ENCODE results near the gene ZNF681. TPM values are rescaled to one million over a fixed set of nuclear protein-coding genes. Genes with fewer than 3 reads are reported as not detected.
A peak's percentile ranks its signal among the peaks of the same experiment; 100 is the strongest.

ZNF681 gene
- total and polyA plus RNA-seq, 10 of the 15 experiments (the other 5 are each of a cell fraction or from before 2014, with no cell fraction given): 0.11 to 0.41 (median 0.24) TPM; not detected in 1

DNA sequence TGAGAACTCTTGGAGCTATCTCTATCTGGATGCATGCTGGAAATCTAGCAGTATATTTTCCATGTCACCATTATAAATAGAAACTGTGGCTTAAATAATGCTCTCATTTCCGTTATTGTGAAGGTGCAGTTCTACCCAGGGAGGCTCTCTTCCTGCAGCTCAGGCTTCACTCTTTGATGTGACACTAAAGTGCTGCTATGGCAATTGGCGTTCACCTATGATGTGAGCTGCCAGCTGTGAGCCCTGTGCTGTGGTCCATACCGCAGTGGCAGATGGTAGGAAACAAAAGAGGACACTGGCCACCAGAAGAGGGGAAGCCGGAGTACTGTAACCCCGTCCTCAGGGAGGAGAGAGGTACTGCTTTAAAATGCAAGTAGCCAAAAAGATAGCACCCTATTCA is 40.6 kb upstream of the ZNF681 start:
- Histone ChIP-seq H3K9me3 (replicated peaks; ENCODE audit: control insufficient read depth, insufficient read depth, low read length) (no peaks in the 10 kb centered on the region; the same call in 2 of the 3 replicates), H3K27ac (ENCODE audit: control insufficient read depth, insufficient read depth) (no peak overlapping the region), H3K27me3 (replicated peaks in 1 of 2; ENCODE audit: control insufficient read depth in 2 of 2, insufficient read depth in 2 of 2, low read length in 1 of 2) (no peaks in the 10 kb centered on the region), H3K36me3 (ENCODE audit: control insufficient read depth in 2 of 2, insufficient read depth in 2 of 2, low read length in 1 of 2) (no peaks in the 10 kb centered on the region), H2AFZ (ENCODE audit: control insufficient read depth, low read depth, low read length) (no peak overlapping the region), H4K20me1 (ENCODE audit: control insufficient read depth, insufficient read depth) (no peaks in the 10 kb centered on the region), H3K79me2 (ENCODE audit: control insufficient read depth, insufficient read depth, low read length) (no peaks in the 10 kb centered on the region), H3K4me2 (ENCODE audit: control insufficient read depth, insufficient read depth) (no peak overlapping the region), H3K4me3 (no peak overlapping the region), H3K9ac (ENCODE audit: control insufficient read depth, insufficient read depth, low read length) (no peak overlapping the region), H3K4me1 (ENCODE audit: control insufficient read depth, insufficient read depth, low read length) (no peaks in the 10 kb centered on the region)
- ChIA-PET POLR2A (no interaction called here), CTCF (no interaction called here), RAD21 (ENCODE audit: unreplicated experiment) (no interaction called here), SMC1A (ENCODE audit: uncharacterized antibody, unreplicated experiment) (no interaction called here)
- intact Hi-C loops (cut with micrococcal nuclease; ENCODE audit: unreplicated experiment): no loop called here
- no TSS peak for BruUV-seq (replicated peaks)
- 2% methylated on average over 3 of the region's 5 CpGs for WGBS (ENCODE audit: insufficient coverage, insufficient replicate concordance, low lambda C conversion rate, missing lambda C conversion rate)
- FAIRE-seq: no peak
- in situ Hi-C loops (cut with MboI): loop anchor here (5.0 kb wide), 1 partner anchor 422 kb away; no protein-coding TSS in a partner anchor
- ATAC-seq: no peak
- DNase-seq (ENCODE audit: low read depth, low spot score): peak; percentile 5
- TF ChIP-seq NR2C2 (IDR thresholded peaks at IDR 0.05; ENCODE audit: borderline replicate concordance, control insufficient read depth, insufficient read length, low read depth) (no peak), MYC (IDR thresholded peaks at IDR 0.05; ENCODE audit: insufficient read depth, insufficient read length, insufficient replicate concordance, low read length, severe bottlenecking) (no peak), LARP7 (IDR thresholded peaks at IDR 0.05) (no peak), STAT3 (IDR thresholded peaks at IDR 0.05; ENCODE audit: low read depth, low read length) (no peak), EZH2 (IDR thresholded peaks at IDR 0.05; ENCODE audit: borderline replicate concordance, control insufficient read depth, low read depth, low read length) (no peak), MYB (IDR thresholded peaks at IDR 0.05; ENCODE audit: borderline replicate concordance, low read depth, low read length) (no peak)

DNA sequence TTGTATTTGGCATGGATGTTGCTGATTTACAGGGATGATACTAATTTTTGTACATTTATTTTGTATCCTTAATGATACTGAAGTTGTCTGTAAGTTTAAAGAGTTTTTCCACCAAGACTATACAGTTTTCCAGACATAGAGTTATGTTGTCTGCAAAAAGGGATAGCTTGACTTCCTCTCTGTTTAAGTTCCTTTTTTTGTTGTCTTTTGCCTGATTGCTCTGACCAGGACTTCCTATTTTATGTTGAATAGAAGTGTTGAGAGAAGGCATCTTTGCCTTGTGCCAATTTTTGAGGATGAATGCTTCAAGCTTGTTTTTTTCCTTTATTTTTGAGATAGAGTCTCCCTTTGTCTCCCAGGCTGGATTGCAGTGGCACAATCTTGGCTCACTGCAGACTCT is 36.8 kb upstream of the ZNF681 start:
- no peaks in the 10 kb centered on the region for H3K79me2 ChIP-seq (ENCODE audit: control insufficient read depth, insufficient read depth, low read length)
- in situ Hi-C loops (cut with MboI): loop anchor here (5.0 kb wide), 1 partner anchor 418 kb away; no protein-coding TSS in a partner anchor
- BruUV-seq (replicated peaks): no TSS peak
- TF ChIP-seq ZNF207 (IDR thresholded peaks at IDR 0.05; ENCODE audit: borderline replicate concordance) (no peak), NFIC (IDR thresholded peaks at IDR 0.05; ENCODE audit: low read depth, low read length) (no peak), STAT1 (conservative IDR thresholded peaks at IDR 0.05) (no peak), ATF7 (IDR thresholded peaks at IDR 0.05; ENCODE audit: low read depth) (no peak), SMAD5 (IDR thresholded peaks at IDR 0.05; ENCODE audit: low read depth) (no peak), FOXM1 (IDR thresholded peaks at IDR 0.05; ENCODE audit: low read depth, low read length) (no peak), TBL1XR1 (IDR thresholded peaks at IDR 0.05; ENCODE audit: low read depth, low read length) (no peak)
- TF ChIP-seq, protein P1, sequence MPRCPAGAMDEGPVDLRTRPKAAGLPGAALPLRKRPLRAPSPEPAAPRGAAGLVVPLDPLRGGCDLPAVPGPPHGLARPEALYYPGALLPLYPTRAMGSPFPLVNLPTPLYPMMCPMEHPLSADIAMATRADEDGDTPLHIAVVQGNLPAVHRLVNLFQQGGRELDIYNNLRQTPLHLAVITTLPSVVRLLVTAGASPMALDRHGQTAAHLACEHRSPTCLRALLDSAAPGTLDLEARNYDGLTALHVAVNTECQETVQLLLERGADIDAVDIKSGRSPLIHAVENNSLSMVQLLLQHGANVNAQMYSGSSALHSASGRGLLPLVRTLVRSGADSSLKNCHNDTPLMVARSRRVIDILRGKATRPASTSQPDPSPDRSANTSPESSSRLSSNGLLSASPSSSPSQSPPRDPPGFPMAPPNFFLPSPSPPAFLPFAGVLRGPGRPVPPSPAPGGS (IDR thresholded peaks at IDR 0.05; ENCODE audit: borderline replicate concordance, insufficient read depth, low read depth, low read length, poor library complexity, severe bottlenecking): no peak
- TF ChIP-seq, protein P2, sequence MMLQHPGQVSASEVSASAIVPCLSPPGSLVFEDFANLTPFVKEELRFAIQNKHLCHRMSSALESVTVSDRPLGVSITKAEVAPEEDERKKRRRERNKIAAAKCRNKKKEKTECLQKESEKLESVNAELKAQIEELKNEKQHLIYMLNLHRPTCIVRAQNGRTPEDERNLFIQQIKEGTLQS (IDR thresholded peaks at IDR 0.05; ENCODE audit: borderline replicate concordance, extremely low read depth, low read depth, low read length): no peak

More for the DNA sequence above, 36.8 kb upstream of the ZNF681 start:
- H3K4me2 ChIP-seq (ENCODE audit: control insufficient read depth, insufficient read depth): no peak overlapping the region
- H4K20me1 ChIP-seq (ENCODE audit: control insufficient read depth, insufficient read depth): no peaks in the 10 kb centered on the region
- ChIA-PET RAD21 (ENCODE audit: unreplicated experiment) (no interaction called here), POLR2A (no interaction called here), SMC1A (ENCODE audit: uncharacterized antibody, unreplicated experiment) (no interaction called here), CTCF (no interaction called here)
- no peak overlapping the region for H3K4me3 ChIP-seq
- DNase-seq (ENCODE audit: low read depth, low spot score) (no peak), ATAC-seq (no peak), FAIRE-seq (no peak)
- intact Hi-C loops (cut with micrococcal nuclease; ENCODE audit: unreplicated experiment): no loop called here
- H3K9ac ChIP-seq (ENCODE audit: control insufficient read depth, insufficient read depth, low read length): no peak overlapping the region
- H3K9me3 ChIP-seq (replicated peaks; ENCODE audit: control insufficient read depth, insufficient read depth, low read length): no peaks in the 10 kb centered on the region
- H2AFZ ChIP-seq (ENCODE audit: control insufficient read depth, low read depth, low read length): no peak overlapping the region
- no peaks in the 10 kb centered on the region for H3K36me3 ChIP-seq (ENCODE audit: control insufficient read depth in 2 of 2, insufficient read depth in 2 of 2, low read length in 1 of 2)
- H3K27me3 ChIP-seq (replicated peaks in 1 of 2; ENCODE audit: control insufficient read depth in 2 of 2, insufficient read depth in 2 of 2, low read length in 1 of 2): no peaks in the 10 kb centered on the region
- no peak overlapping the region for H3K27ac ChIP-seq (ENCODE audit: control insufficient read depth, insufficient read depth)
- H3K4me1 ChIP-seq (ENCODE audit: control insufficient read depth, insufficient read depth, low read length): no peaks in the 10 kb centered on the region
